C4-2B (cell line): ENCODE measurements around the gene GCFC2.

Experiments used
- H3K27ac ChIP-seq: fragments of 450-650 bp; 2 replicates; pipeline ENCODE4 v1.5.1; 2017
- CTCF ChIP-seq: fragments of 450-650 bp; conservative IDR thresholded peaks from 2 replicates; pipeline ENCODE4 v1.5.1; 2017; ENCODE audit warnings: mild to moderate bottlenecking
- ZFX ChIP-seq: fragments of 450-650 bp; IDR thresholded peaks from 2 replicates; pipeline ENCODE4 v1.6.1; 2017

Gene GCFC2

GRCh38 chr2:75710577-75711253, at the start of gene GCFC2:
Gene GCFC2 (minus strand): TSS chr2:75710915. CDS start chr2:75710855, 60 bp downstream.
- TF ChIP-seq ZFX, result peak; percentile 96
- TF ChIP-seq CTCF, result peak; percentile 50
- peak within 1 kb of the TSS; percentile 83 for H3K27ac ChIP-seq

- H3K27ac ChIP-seq, result no peak overlapping the region
- TF ChIP-seq ZFX, result no peak
- no peak for TF ChIP-seq CTCF
These were observed 42.1 kb upstream of the GCFC2 start for GRCh38 chr2:75752828-75753227.

- TF ChIP-seq ZFX (no peak), CTCF (no peak)
- no peak overlapping the region for H3K27ac ChIP-seq
These were observed 41.2 kb upstream of the GCFC2 start for GRCh38 chr2:75751824-75752468.

- no peak for TF ChIP-seq CTCF
- no peak for TF ChIP-seq ZFX
- H3K27ac ChIP-seq, result no peak overlapping the region
These were observed 40.6 kb upstream of the GCFC2 start for GRCh38 chr2:75751360-75751759.

- TF ChIP-seq CTCF (no peak), ZFX (no peak)
- H3K27ac ChIP-seq, result no peak overlapping the region
These were observed 27.2 kb upstream of the GCFC2 start for GRCh38 chr2:75737961-75738360.

- H3K27ac ChIP-seq, result no peak overlapping the region
These were observed 25.6 kb upstream of the GCFC2 start for GRCh38 chr2:75736276-75736675.

More at GRCh38 chr2:75736276-75736675, 25.6 kb upstream of the GCFC2 start:
- TF ChIP-seq CTCF (no peak), ZFX (no peak)
